MM.1S (cell line): Measurements from ENCODE around the gene PDE6B.

Source experiments
- DNase-seq: peaks from one replicate; pipeline ENCODE4 v3.0.0-alpha.2; 2015
- H2AFZ ChIP-seq: fragments of 300-600 bp; sonication (generic); 2 replicates; pipeline ENCODE4 v1.6.0; 2016; ENCODE audit warnings: antibody characterized with exemption, low read length
- H3F3A ChIP-seq: fragments of 300-600 bp; sonication (generic); 2 replicates; pipeline ENCODE4 v1.6.1; 2016; ENCODE audit warnings: mild to moderate bottlenecking, antibody characterized with exemption, low read length, moderate library complexity, mixed read lengths; ENCODE audit not compliant: insufficient read depth
- H3K27ac ChIP-seq: fragments of 300-600 bp; sonication (generic); 2 replicates; pipeline ENCODE4 v1.5.1; 2016; ENCODE audit warnings: mild to moderate bottlenecking, low read length
- H3K27me3 ChIP-seq: fragments of 300-600 bp; sonication (generic); replicated peaks from 2 replicates; pipeline ENCODE4 v1.6.0; 2016; ENCODE audit warnings: low read length; ENCODE audit not compliant: insufficient read depth
- H3K36me3 ChIP-seq: fragments of 300-600 bp; sonication (generic); replicated peaks from 2 replicates; pipeline ENCODE4 v1.6.1; 2016; ENCODE audit warnings: mild to moderate bottlenecking, low read length, mixed read lengths; ENCODE audit not compliant: insufficient read depth
- H3K4me1 ChIP-seq: fragments of 300-600 bp; sonication (generic); 2 replicates; pipeline ENCODE4 v1.6.1; 2016; ENCODE audit warnings: low read length, mixed read lengths
- H3K4me2 ChIP-seq: fragments of 300-600 bp; sonication (generic); 2 replicates; pipeline ENCODE4 v1.6.0; 2016; ENCODE audit warnings: low read depth, low read length
- H3K4me3 ChIP-seq: fragments of 300-600 bp; sonication (generic); 2 replicates; pipeline ENCODE4 v1.5.1; 2016; ENCODE audit warnings: low read length, mixed read lengths
- H3K79me2 ChIP-seq: fragments of 300-600 bp; sonication (generic); 2 replicates; pipeline ENCODE4 v1.6.1; 2016; ENCODE audit warnings: mixed run types, low read length, mixed read lengths
- H3K9ac ChIP-seq: fragments of 300-600 bp; sonication (generic); 2 replicates; pipeline ENCODE4 v1.6.1; 2016; ENCODE audit warnings: low read length, mixed read lengths
- H3K9me2 ChIP-seq: fragments of 300-600 bp; sonication (generic); replicated peaks from 2 replicates; pipeline ENCODE4 v1.6.1; 2016; ENCODE audit warnings: mild to moderate bottlenecking, low read length, mixed read lengths; ENCODE audit not compliant: insufficient read depth
- H3K9me3 ChIP-seq: fragments of 300-600 bp; sonication (generic); replicated peaks from 2 replicates; pipeline ENCODE4 v1.6.1; 2016; ENCODE audit warnings: mild to moderate bottlenecking, low read length, mixed read lengths; ENCODE audit not compliant: insufficient read depth
- H4K20me1 ChIP-seq: fragments of 300-600 bp; sonication (generic); 2 replicates; pipeline ENCODE4 v1.6.1; 2016; ENCODE audit warnings: mild to moderate bottlenecking, low read length, moderate library complexity, mixed read lengths; ENCODE audit not compliant: insufficient read depth
- CTCF ChIP-seq: fragments of 300-600 bp; sonication (generic); IDR thresholded peaks from 2 replicates; pipeline ENCODE4 v1.5.1; 2016; ENCODE audit warnings: antibody characterized with exemption, low read length, mixed read lengths
- EZH2 ChIP-seq: fragments of 300-600 bp; sonication (generic); optimal IDR thresholded peaks from 2 replicates; pipeline ENCODE3; 2017; ENCODE audit warnings: low read depth, mild to moderate bottlenecking, antibody characterized with exemption, low read length, mixed read lengths
- EZH2phosphoT487 ChIP-seq: fragments of 300-600 bp; sonication (generic); IDR thresholded peaks from 2 replicates; pipeline ENCODE4 v1.6.1; 2018; ENCODE audit warnings: antibody characterized with exemption, low read length

PDE6B gene

GRCh38 chr4:665381-665750, 40.0 kb downstream of the PDE6B start:
- H3K4me2 ChIP-seq, result no peak overlapping the region
- H4K20me1 ChIP-seq, result no peaks in the 10 kb centered on the region
- H2AFZ ChIP-seq, result no peak overlapping the region
- no peaks in the 10 kb centered on the region for H3F3A ChIP-seq
- no peak for TF ChIP-seq EZH2phosphoT487
- no peak for TF ChIP-seq EZH2
- no peak for TF ChIP-seq CTCF
- no peaks in the 10 kb centered on the region for H3K4me1 ChIP-seq
- H3K27me3 ChIP-seq, result no peaks in the 10 kb centered on the region
- H3K4me3 ChIP-seq, result no peak overlapping the region
- H3K9ac ChIP-seq, result no peak overlapping the region
- DNase-seq, result no peak
- H3K9me2 ChIP-seq, result no peaks in the 10 kb centered on the region
- H3K27ac ChIP-seq, result no peak overlapping the region
- H3K36me3 ChIP-seq, result no peaks in the 10 kb centered on the region
- no peaks in the 10 kb centered on the region for H3K9me3 ChIP-seq
- H3K79me2 ChIP-seq, result no peaks in the 10 kb centered on the region

GRCh38 chr4:665751-666435, 40.5 kb downstream of the PDE6B start:
- no peaks in the 10 kb centered on the region for H3K4me1 ChIP-seq
- no peak overlapping the region for H3K27ac ChIP-seq
- no peak overlapping the region for H3K9ac ChIP-seq
- no peak overlapping the region for H2AFZ ChIP-seq
- H3K79me2 ChIP-seq, result no peaks in the 10 kb centered on the region
- H3K4me3 ChIP-seq, result no peak overlapping the region
- no peak overlapping the region for H3K4me2 ChIP-seq
- H3K9me2 ChIP-seq, result no peaks in the 10 kb centered on the region
- no peaks in the 10 kb centered on the region for H3K27me3 ChIP-seq
- H3K9me3 ChIP-seq, result no peaks in the 10 kb centered on the region
- no peaks in the 10 kb centered on the region for H3F3A ChIP-seq
- TF ChIP-seq CTCF (no peak), EZH2phosphoT487 (no peak), EZH2 (no peak)
- no peak for DNase-seq
- no peaks in the 10 kb centered on the region for H3K36me3 ChIP-seq
- H4K20me1 ChIP-seq, result no peaks in the 10 kb centered on the region

GRCh38 chr4:666436-666810, 41.0 kb downstream of the PDE6B start:
- TF ChIP-seq CTCF, result no peak
- no peak for TF ChIP-seq EZH2
- no peak for TF ChIP-seq EZH2phosphoT487
- Histone ChIP-seq H4K20me1 (no peaks in the 10 kb centered on the region), H3K9ac (no peak overlapping the region), H2AFZ (no peak overlapping the region), H3K4me2 (no peak overlapping the region), H3F3A (no peaks in the 10 kb centered on the region), H3K4me1 (no peaks in the 10 kb centered on the region), H3K27ac (no peak overlapping the region), H3K79me2 (no peaks in the 10 kb centered on the region), H3K4me3 (no peak overlapping the region), H3K36me3 (no peaks in the 10 kb centered on the region), H3K27me3 (no peaks in the 10 kb centered on the region), H3K9me3 (no peaks in the 10 kb centered on the region), H3K9me2 (no peaks in the 10 kb centered on the region)
- DNase-seq, result no peak
